Activated CD8-positive, alpha-beta T cell treated with anti-CD3 and anti-CD28 coated beads for 36 hours (primary cell): ENCODE measurements around the gene USF2. TPM values are rescaled to one million over a fixed set of nuclear protein-coding genes. Genes with fewer than 3 reads are reported as not detected.

Source experiments
- ATAC-seq: fragments of 200-7000 bp; cut with Tn5 transposase; one replicate; pipeline ENCODE4 v1.10.0; 2021; ENCODE audit warnings: mild to moderate bottlenecking, moderate library complexity
- CTCF ChIA-PET: fragments of 350-600 bp; sonication (Branson Sonifier 250); formaldehyde crosslinking; loops from one replicate; lab custom pipeline; 2021; ENCODE audit warnings: antibody characterized with exemption; lab: Charles Lee
- POLR2A ChIA-PET: fragments of 350-600 bp; sonication (Branson Sonifier 250); formaldehyde crosslinking; loops from one replicate; lab custom pipeline; 2021; ENCODE audit warnings: antibody characterized with exemption; lab: Charles Lee
- DNase-seq: peaks from one replicate; pipeline ENCODE4 v3.0.0-alpha.2; 2020
- H3K27ac Mint-ChIP-seq: one replicate; pipeline ENCODE4 v1.8.0; 2021; ENCODE audit warnings: mild to moderate bottlenecking, mixed read lengths
- H3K27me3 Mint-ChIP-seq: one replicate; pipeline ENCODE4 v1.8.0; 2021; ENCODE audit warnings: mixed read lengths
- H3K36me3 Mint-ChIP-seq: one replicate; pipeline ENCODE4 v1.8.0; 2021; ENCODE audit warnings: low read depth, mixed read lengths
- H3K4me1 Mint-ChIP-seq: one replicate; pipeline ENCODE4 v1.8.0; 2021; ENCODE audit warnings: low read depth, mixed read lengths
- H3K4me3 Mint-ChIP-seq: one replicate; pipeline ENCODE4 v1.8.0; 2021; ENCODE audit warnings: mild to moderate bottlenecking, moderate library complexity, mixed read lengths
- H3K9me3 Mint-ChIP-seq: one replicate; pipeline ENCODE4 v1.8.0; 2021; ENCODE audit warnings: mixed read lengths
- intact Hi-C: fragments of 100-400 bp; cut with micrococcal nuclease; formaldehyde crosslinking; loops from one replicate; pipeline ENCODE4 v1.10.0; 2022
- total RNA-seq, 2 experiments: library from RNA; stranded (reverse); gene quantifications; one replicate each; pipeline ENCODE4 v1.2.3, GENCODE V29; 2021
- TF ChIP-seq, protein P1 (sequence below): fragments of 200-600 bp; IDR thresholded peaks from one replicate; pipeline ENCODE4 v1.8.0; 2022; ENCODE audit warnings: antibody characterized with exemption, mild to moderate bottlenecking

The USF2 gene
- total RNA-seq, 2 experiments from 2014 or later: 111 to 115 TPM

DNA sequence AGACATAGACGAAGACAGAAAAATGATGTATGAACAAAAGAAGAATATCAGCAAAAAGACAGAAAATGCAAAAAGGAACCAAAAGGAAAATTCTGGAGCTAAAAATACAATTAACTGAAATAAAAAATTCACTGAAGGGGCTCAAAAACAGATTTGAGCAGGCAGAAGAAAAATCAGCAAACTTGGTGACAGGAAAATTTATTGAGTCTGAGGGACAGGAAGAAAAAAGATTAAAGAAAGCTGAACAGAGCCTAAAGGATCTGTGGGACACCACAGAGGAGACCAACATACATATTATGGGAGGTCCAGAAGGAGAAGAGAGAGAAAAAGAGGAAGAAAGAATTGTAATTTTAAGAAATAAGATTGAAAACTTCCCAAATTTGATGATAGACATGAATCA is 27.3 kb upstream of the USF2 start:
- Mint-ChIP-seq H3K36me3 (peaks cover 11% of the 10 kb centered on the region), H3K27me3 (no peaks in the 10 kb centered on the region), H3K27ac (no peak overlapping the region), H3K4me3 (no peak overlapping the region), H3K9me3 (peaks cover 32% of the 10 kb centered on the region), H3K4me1 (peaks cover 21% of the 10 kb centered on the region)
- DNase-seq (no peak), ATAC-seq (no peak)
- TF ChIP-seq, protein P1, sequence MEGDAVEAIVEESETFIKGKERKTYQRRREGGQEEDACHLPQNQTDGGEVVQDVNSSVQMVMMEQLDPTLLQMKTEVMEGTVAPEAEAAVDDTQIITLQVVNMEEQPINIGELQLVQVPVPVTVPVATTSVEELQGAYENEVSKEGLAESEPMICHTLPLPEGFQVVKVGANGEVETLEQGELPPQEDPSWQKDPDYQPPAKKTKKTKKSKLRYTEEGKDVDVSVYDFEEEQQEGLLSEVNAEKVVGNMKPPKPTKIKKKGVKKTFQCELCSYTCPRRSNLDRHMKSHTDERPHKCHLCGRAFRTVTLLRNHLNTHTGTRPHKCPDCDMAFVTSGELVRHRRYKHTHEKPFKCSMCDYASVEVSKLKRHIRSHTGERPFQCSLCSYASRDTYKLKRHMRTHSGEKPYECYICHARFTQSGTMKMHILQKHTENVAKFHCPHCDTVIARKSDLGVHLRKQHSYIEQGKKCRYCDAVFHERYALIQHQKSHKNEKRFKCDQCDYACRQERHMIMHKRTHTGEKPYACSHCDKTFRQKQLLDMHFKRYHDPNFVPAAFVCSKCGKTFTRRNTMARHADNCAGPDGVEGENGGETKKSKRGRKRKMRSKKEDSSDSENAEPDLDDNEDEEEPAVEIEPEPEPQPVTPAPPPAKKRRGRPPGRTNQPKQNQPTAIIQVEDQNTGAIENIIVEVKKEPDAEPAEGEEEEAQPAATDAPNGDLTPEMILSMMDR: no peak
- POLR2A ChIA-PET: interaction anchor here (0.8 to 1.9 kb wide), 3 partner anchors 35 to 87 kb away, joined by 3 to 6 read pairs (median 3); partner anchors contain the start of gene FXYD5
- CTCF ChIA-PET: interaction anchor here (0.8 to 1.8 kb wide), 12 partner anchors 9 to 174 kb away, joined by 3 to 6 read pairs (median 4); partner anchors contain the start of genes FXYD5, FXYD7 and LGI4
- intact Hi-C loops: no loop called here

DNA sequence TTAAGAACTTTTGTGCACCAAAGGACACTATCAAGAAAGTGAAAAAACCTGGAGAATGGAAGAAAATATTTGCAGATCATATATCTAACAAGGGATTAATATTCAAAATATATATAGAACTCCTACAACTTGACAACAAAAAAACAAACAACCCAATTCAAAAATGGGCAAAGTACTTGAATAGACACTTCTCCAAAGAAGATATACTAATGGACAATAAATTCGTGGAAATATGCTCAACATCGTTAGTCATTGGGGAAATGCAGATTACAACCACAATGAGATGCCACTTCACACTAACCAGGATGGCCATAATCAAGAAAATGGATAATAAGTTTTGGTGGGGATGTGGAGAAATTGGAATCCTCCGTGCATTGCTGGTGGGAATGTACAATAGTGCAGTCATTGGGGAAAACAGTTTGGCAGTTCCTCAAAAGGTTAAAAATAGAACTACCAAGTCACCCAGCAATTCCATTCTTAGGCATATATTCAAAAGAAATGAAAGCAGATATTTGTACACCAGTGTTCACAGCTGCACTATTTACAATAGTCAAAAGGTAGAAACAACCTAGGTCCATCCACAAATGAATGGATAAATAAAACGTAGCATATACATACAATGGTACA is 22.2 kb upstream of the USF2 start:
- H3K27ac Mint-ChIP-seq: no peak overlapping the region
- intact Hi-C loops: no loop called here
- DNase-seq (no peak), ATAC-seq (no peak)
- H3K36me3 Mint-ChIP-seq: peaks cover 13% of the 10 kb centered on the region
- H3K27me3 Mint-ChIP-seq: no peaks in the 10 kb centered on the region
- peaks cover 28% of the 10 kb centered on the region for H3K4me1 Mint-ChIP-seq
- POLR2A ChIA-PET: no interaction called here
- CTCF ChIA-PET: no interaction called here
- H3K4me3 Mint-ChIP-seq: no peak overlapping the region
- H3K9me3 Mint-ChIP-seq: peaks cover 17% of the 10 kb centered on the region
- TF ChIP-seq, protein P1: no peak

DNA sequence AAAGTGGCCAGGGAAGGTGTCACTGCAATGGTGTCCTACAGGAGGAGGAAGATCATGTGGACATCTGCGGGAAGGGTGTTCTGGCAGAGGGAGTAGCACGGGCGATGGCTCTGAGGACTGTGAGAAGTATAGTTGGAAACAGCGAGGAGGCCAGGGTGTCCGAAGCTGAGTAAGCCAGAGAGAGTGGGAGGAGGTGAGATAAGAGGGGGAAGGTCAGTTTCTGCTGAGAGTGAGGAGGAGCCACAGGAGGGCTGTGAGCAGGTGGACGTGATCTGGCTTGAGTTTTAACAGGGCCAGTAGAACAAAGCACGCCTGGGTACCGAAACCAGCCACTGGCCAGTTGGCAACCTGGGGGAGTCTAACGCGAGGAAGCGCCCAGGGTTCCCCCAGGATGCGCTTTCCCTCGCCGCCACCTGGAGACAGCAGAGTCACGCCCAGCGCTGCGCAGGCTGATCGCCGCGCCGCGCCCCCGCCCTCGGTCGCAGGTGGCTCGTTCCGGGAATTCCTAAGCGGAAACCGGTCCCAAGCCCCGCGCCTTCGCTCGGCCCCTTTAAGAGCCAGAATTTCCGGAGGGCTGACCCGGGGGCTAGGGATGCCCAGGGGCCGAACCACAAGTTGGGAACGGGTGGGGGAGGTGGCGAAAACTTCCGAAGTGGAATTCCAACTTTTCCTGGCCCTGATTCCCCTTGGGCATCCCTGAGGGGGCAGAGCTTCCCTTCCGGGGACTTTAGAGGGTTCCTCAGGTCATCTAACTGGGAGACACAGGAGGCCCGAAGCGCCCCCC is 21.0 kb upstream of the USF2 start:
- ATAC-seq (peak; percentile 37), DNase-seq (peak; percentile 65)
- Mint-ChIP-seq H3K27ac (peak overlapping the region; percentile 93), H3K27me3 (no peaks in the 10 kb centered on the region), H3K9me3 (peaks cover 13% of the 10 kb centered on the region), H3K4me1 (peaks cover 30% of the 10 kb centered on the region), H3K4me3 (peak overlapping the region; percentile 87), H3K36me3 (peaks cover 14% of the 10 kb centered on the region)
- POLR2A ChIA-PET: interaction anchor here (0.6 to 1.1 kb wide), 5 partner anchors 11 to 105 kb away, joined by 3 to 5 read pairs (median 3); no protein-coding TSS in a partner anchor
- CTCF ChIA-PET: no interaction called here
- intact Hi-C loops: no loop called here
- TF ChIP-seq, protein P1: peak; percentile 59

DNA sequence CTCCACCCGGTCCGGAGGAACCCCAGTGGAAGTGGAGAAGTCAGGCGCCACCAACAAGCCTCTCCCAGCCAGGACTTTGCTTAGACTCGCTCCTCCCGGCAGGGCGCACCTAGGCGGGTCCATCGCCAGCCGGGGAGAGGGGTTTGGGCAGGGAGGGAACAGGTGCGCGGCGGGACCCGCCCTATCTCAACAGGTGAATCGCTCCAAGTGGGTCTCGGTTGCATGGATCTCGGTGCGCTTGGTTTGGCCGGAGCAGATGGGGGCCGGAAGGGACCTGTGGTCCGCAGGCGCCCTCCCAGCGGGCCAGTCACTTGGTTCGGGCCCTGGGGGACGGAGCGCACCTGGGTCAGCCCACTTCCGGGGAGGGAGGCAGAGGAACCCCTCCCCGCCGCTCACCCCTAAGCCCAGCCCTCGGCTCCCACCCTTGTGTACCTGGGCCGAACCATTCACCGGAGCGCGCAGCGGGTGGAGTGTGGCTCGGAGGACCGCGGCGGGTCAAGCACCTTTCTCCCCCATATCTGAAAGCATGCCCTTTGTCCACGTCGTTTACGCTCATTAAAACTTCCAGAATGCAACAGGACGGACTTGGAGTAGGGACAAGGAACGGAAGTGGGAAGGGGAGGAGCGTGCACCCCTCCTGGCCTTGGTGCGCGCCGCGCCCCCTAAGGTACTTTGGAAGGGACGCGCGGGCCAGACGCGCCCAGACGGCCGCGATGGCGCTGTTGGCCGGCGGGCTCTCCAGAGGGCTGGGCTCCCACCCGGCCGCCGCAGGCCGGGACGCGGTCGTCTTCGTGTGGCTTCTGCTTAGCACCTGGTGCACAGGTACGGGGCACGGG is 20.2 kb upstream of the USF2 start, which contains the start of gene LSR:
Gene LSR, plus strand, starts transcription at position 693 of the 836 bp plus-strand sequence. Its CDS starts 21 bp downstream, at position 714.
- no peaks in the 10 kb centered on the region for H3K27me3 Mint-ChIP-seq
- peak within 1 kb of the TSS; percentile 93 for H3K27ac Mint-ChIP-seq
- peaks cover 12% of the 10 kb centered on the region for H3K9me3 Mint-ChIP-seq
- ATAC-seq (peak; percentile 95), DNase-seq (peak; percentile 88)
- ChIA-PET CTCF (no interaction called here), POLR2A (interaction anchor here (0.6 to 1.1 kb wide), 4 partner anchors 11 to 49 kb away, joined by 3 to 5 read pairs (median 3); no protein-coding TSS in a partner anchor)
- intact Hi-C loops: no loop called here
- H3K4me3 Mint-ChIP-seq: peak within 1 kb of the TSS; percentile 87
- H3K36me3 Mint-ChIP-seq: peaks cover 17% of the 10 kb centered on the region
- peaks cover 30% of the 10 kb centered on the region for H3K4me1 Mint-ChIP-seq
- TF ChIP-seq, protein P1: no peak
